Measurements from ENCODE around the gene CD180.

GRCh38 chr5:67143549-67143948 is 53.0 kb downstream of the CD180 start:
- no peak for TF ChIP-seq POLR2A (IDR thresholded peaks at IDR 0.05)
- TF ChIP-seq CTCF (IDR thresholded peaks at IDR 0.05) = no peak
